NCI-H345 treated with DMSO at 0.1 percent for 48 hours (cell line): Measurements from ENCODE around the gene AADACL3.
"Not testable (repeated sequence)": the region's sequence is repeated elsewhere in the genome, so short reads cannot be mapped to it uniquely, and the experiment has no call there.

Experiments used
- DNase-seq: peaks from one replicate; lab custom pipeline; 2025; ENCODE audit not compliant: unreplicated experiment; lab: John Stamatoyannopoulos, UW

Gene AADACL3

GRCh38 chr1:12713651-12714050 is 2.3 kb upstream of the AADACL3 start:
- not testable (repeated sequence) for DNase-seq

GRCh38 chr1:12714710-12715475 is 1.0 kb upstream of the AADACL3 start:
- no peak for DNase-seq

GRCh38 chr1:12717301-12717838 is 1.5 kb downstream of the AADACL3 start:
- no peak for DNase-seq

GRCh38 chr1:12722626-12723025 is 6.7 kb downstream of the AADACL3 start:
- no peak for DNase-seq

GRCh38 chr1:12728391-12728790 is 12.5 kb downstream of the AADACL3 start:
- no peak for DNase-seq

- DNase-seq, result no peak
Observed at GRCh38 chr1:12730156-12730555, 14.2 kb downstream of the AADACL3 start.

GRCh38 chr1:12731084-12731483 is 15.2 kb downstream of the AADACL3 start:
- DNase-seq, result not testable (repeated sequence)

- no peak for DNase-seq
Observed at GRCh38 chr1:12734651-12735050, 18.7 kb downstream of the AADACL3 start.

- DNase-seq, result no peak
Observed at GRCh38 chr1:12738934-12739333, 23.0 kb downstream of the AADACL3 start.

- DNase-seq, result no peak
Observed at GRCh38 chr1:12739613-12740012, 23.7 kb downstream of the AADACL3 start.

- DNase-seq, result no peak
Observed at GRCh38 chr1:12741946-12742345, 26.0 kb downstream of the AADACL3 start.

- DNase-seq, result no peak
Observed at GRCh38 chr1:12745126-12745991, 29.4 kb downstream of the AADACL3 start.

- DNase-seq, result no peak
Observed at GRCh38 chr1:12745992-12746323, 30.0 kb downstream of the AADACL3 start, which contains the start of gene CFAP107. Gene CFAP107 (plus strand): TSS chr1:12746200. CDS start chr1:12746431, 231 bp downstream.

- no peak for DNase-seq
Observed at GRCh38 chr1:12748778-12749355, 33.0 kb downstream of the AADACL3 start.

GRCh38 chr1:12754738-12755137 is 38.8 kb downstream of the AADACL3 start:
- no peak for DNase-seq

- peak; percentile 68 for DNase-seq
Observed at GRCh38 chr1:12756273-12756672, 40.4 kb downstream of the AADACL3 start.

GRCh38 chr1:12756768-12757413 is 41.0 kb downstream of the AADACL3 start:
- DNase-seq, result no peak

GRCh38 chr1:12757836-12758235 is 41.9 kb downstream of the AADACL3 start:
- no peak for DNase-seq

GRCh38 chr1:12760256-12760795 is 44.4 kb downstream of the AADACL3 start:
- DNase-seq, result no peak

- DNase-seq, result no peak
Observed at GRCh38 chr1:12761781-12762180, 45.9 kb downstream of the AADACL3 start.

GRCh38 chr1:12762766-12763165 is 46.9 kb downstream of the AADACL3 start:
- DNase-seq, result no peak
